Esophagus squamous epithelium (tissue), 4 donors: ENCODE data around the gene CDCA8.

Experiments
- CTCF ChIP-seq, 6 experiments: fragments of 450-650 bp in 4 of 6; fragments of 200-600 bp in 2 of 6; sonication (generic) in 2 of 6; IDR thresholded peaks; one replicate each; pipeline ENCODE4 v1.5.1; 2016 to 2019; ENCODE audit warnings: antibody characterized with exemption in 6 of 6, mild to moderate bottlenecking in 4 of 6, moderate library complexity in 4 of 6
- POLR2A ChIP-seq, 4 donors: fragments of 450-650 bp; IDR thresholded peaks; one replicate each; pipeline ENCODE4 v1.6.1; 2017; ENCODE audit warnings: antibody characterized with exemption in 4 of 4, mild to moderate bottlenecking in 4 of 4, moderate library complexity in 3 of 4

- TF ChIP-seq CTCF (IDR thresholded peaks at IDR 0.05) (no peak), POLR2A (IDR thresholded peaks at IDR 0.05) (no peak)
Measured at GRCh38 chr1:37752213-37752582, 59.9 kb downstream of the CDCA8 start.
